Prostate gland (tissue), 2 donors: ENCODE data around the gene TSPOAP1. TPM values are rescaled to one million over a fixed set of nuclear protein-coding genes. Genes with fewer than 3 reads are reported as not detected.
A peak's percentile ranks its signal among the peaks of the same experiment; 100 is the strongest.

Experiments used
- DNase-seq: peaks from one replicate; pipeline ENCODE4 v3.0.0-alpha.2; 2019; ENCODE audit warnings: low spot score
- H3K27ac ChIP-seq, 2 donors: fragments of 200-600 bp; sonication (generic); 2 replicates each; pipeline ENCODE4 v1.5.1; 2017 to 2019
- H3K27me3 ChIP-seq: fragments of 200-600 bp; sonication (generic); replicated peaks from 2 replicates; pipeline ENCODE4 v1.5.1; 2019; ENCODE audit not compliant: insufficient read depth
- H3K36me3 ChIP-seq, 2 donors: fragments of 200-600 bp; sonication (generic); 1 replicate in 1 of 2; 2 replicates in 1 of 2; pipeline versions ENCODE4 v1.5.1 to v1.8.1; 2017 to 2019
- H3K4me1 ChIP-seq: fragments of 200-600 bp; sonication (generic); replicated peaks from 2 replicates; pipeline ENCODE4 v1.5.1; 2019
- H3K4me3 ChIP-seq, 2 donors: fragments of 200-600 bp; sonication (generic); 2 replicates each; pipeline ENCODE4 v1.5.1; 2017 to 2019
- H3K9me3 ChIP-seq: fragments of 200-600 bp; sonication (generic); 2 replicates; pipeline ENCODE4 v1.5.1; 2017
- POLR2A ChIP-seq: fragments of 450-650 bp; IDR thresholded peaks from one replicate; pipeline ENCODE4 v1.6.1; 2016; ENCODE audit warnings: antibody characterized with exemption, mild to moderate bottlenecking
- POLR2AphosphoS5 ChIP-seq: sonication (generic); formaldehyde crosslinking; IDR thresholded peaks from one replicate; pipeline ENCODE4 v1.6.1; 2017; ENCODE audit warnings: antibody characterized with exemption
- WGBS: methylation state at CpG from one replicate; pipeline ENCODE4 v1.1.5; 2018; 5-methylcytosine and 5-hydroxymethylcytosine counted together
- intact Hi-C: fragments of 100-400 bp; cut with DNase I; formaldehyde crosslinking; loops from one replicate; pipeline ENCODE4 v1.14.2; 2022
- total RNA-seq, 2 donors: library from RNA; depleted of rRNA; stranded (reverse); fragments of >200 nt; gene quantifications; one replicate each; pipeline ENCODE4 v1.1.0, GENCODE V29; 2016
- TF ChIP-seq, protein P1 (sequence below), 4 experiments: fragments of 200-600 bp in 2 of 4; fragments of 450-650 bp in 2 of 4; sonication (generic) in 2 of 4; IDR thresholded peaks; 1 replicate in 3 of 4; 2 replicates in 1 of 4; pipeline ENCODE4 v1.5.1; 2016 to 2019; ENCODE audit warnings: antibody characterized with exemption in 4 of 4, mild to moderate bottlenecking in 2 of 4, moderate library complexity in 2 of 4

The TSPOAP1 gene
- total RNA-seq, 2 donors from 2014 or later = 22.7 to 26.5 TPM

GRCh38 chr17:58327363-58328194, 1.0 kb downstream of the TSPOAP1 start:
- no peaks in the 10 kb centered on the region for H3K36me3 ChIP-seq
- no peaks in the 10 kb centered on the region for H3K9me3 ChIP-seq
- H3K4me3 ChIP-seq = no peak overlapping the region
- no peaks in the 10 kb centered on the region for H3K4me1 ChIP-seq
- H3K27ac ChIP-seq = no peak overlapping the region
- TF ChIP-seq, protein P1, sequence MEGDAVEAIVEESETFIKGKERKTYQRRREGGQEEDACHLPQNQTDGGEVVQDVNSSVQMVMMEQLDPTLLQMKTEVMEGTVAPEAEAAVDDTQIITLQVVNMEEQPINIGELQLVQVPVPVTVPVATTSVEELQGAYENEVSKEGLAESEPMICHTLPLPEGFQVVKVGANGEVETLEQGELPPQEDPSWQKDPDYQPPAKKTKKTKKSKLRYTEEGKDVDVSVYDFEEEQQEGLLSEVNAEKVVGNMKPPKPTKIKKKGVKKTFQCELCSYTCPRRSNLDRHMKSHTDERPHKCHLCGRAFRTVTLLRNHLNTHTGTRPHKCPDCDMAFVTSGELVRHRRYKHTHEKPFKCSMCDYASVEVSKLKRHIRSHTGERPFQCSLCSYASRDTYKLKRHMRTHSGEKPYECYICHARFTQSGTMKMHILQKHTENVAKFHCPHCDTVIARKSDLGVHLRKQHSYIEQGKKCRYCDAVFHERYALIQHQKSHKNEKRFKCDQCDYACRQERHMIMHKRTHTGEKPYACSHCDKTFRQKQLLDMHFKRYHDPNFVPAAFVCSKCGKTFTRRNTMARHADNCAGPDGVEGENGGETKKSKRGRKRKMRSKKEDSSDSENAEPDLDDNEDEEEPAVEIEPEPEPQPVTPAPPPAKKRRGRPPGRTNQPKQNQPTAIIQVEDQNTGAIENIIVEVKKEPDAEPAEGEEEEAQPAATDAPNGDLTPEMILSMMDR (IDR thresholded peaks at IDR 0.05) = no peak
- TF ChIP-seq POLR2AphosphoS5 (no peak), POLR2A (no peak)
- DNase-seq = no peak
- intact Hi-C loops = no loop called here
- WGBS = 71% methylated on average over 19 of the region's 19 CpGs
- H3K27me3 ChIP-seq = no peaks in the 10 kb centered on the region

DNA sequence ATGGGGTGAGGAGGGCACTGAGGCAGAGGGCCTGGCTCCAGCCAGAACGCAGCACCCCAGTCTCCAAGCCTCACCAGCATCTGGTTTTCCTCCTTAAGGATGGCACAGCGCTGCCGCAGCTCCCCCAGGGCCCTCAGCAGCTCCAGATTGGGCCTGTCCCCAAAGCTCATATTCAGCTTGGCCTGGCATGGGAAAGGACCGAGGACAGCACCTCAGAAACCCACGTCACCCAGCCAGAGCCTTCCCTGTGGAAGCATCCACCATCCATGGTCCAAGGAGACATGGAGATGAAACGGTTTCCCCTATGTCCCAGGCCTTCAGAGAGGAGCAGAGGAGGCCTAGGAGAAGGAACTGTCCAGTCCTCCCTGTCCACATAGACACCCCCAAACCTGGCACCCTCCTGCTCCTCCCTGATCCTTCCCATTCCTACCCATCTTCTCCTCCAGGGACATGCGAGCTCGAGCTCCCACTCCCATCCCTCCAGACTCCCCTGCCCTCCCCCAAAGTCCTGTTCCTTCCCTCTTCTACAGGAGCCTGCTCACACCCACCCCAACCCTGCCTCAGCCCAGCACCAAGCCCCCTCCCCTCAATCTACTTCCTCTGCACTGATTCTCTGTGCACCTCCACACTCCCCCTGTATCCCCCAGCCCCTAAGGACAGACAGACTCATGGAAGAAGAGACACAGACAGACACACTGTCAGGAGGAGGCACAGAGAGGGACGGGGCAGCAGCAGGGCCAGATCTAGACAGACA, 1.8 kb downstream of the TSPOAP1 start:
- no peak for DNase-seq
- Histone ChIP-seq H3K4me3 (no peak overlapping the region), H3K9me3 (no peaks in the 10 kb centered on the region), H3K4me1 (no peaks in the 10 kb centered on the region), H3K36me3 (no peaks in the 10 kb centered on the region), H3K27ac (no peak overlapping the region), H3K27me3 (no peaks in the 10 kb centered on the region)
- intact Hi-C loops = no loop called here
- TF ChIP-seq, protein P1 (IDR thresholded peaks at IDR 0.05) = no peak
- no peak for TF ChIP-seq POLR2A
- no peak for TF ChIP-seq POLR2AphosphoS5
- 86% methylated on average over 9 of the region's 9 CpGs for WGBS

- H3K9me3 ChIP-seq = no peaks in the 10 kb centered on the region
- H3K27ac ChIP-seq = no peak overlapping the region
- intact Hi-C loops = no loop called here
- H3K27me3 ChIP-seq = no peaks in the 10 kb centered on the region
- no peaks in the 10 kb centered on the region for H3K36me3 ChIP-seq
- H3K4me1 ChIP-seq = no peaks in the 10 kb centered on the region
- 86% methylated on average over 11 of the region's 11 CpGs for WGBS
- TF ChIP-seq POLR2AphosphoS5 = no peak
- TF ChIP-seq POLR2A = no peak
- TF ChIP-seq, protein P1 (IDR thresholded peaks at IDR 0.05) = no peak
- no peak for DNase-seq
- H3K4me3 ChIP-seq = no peak overlapping the region
Observed at GRCh38 chr17:58325976-58326468, 2.6 kb downstream of the TSPOAP1 start.

DNA sequence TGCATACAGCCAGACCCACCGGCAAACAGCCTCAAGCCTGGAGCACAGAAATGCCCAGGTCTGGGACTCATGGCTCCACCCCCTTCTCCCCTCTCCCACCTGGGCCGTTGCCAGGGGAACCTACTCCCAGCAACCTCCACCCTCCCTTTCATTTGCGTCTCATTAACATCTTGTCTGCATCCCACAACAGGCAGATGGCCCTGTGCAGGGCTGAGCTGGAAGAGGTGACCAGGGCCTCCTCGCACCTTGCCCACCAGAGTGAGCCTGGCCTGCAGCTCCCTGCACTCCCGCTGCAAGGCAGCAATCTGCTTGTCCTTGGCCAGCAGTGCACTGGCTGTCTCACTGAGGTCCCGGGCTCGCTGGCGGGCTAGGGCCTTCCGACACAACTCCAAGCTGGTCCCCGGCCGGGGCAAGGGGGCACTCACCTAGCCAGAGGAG, 3.3 kb downstream of the TSPOAP1 start:
- DNase-seq = no peak
- Histone ChIP-seq H3K4me3 (peak overlapping the region; percentile 64), H3K27ac (no peak overlapping the region), H3K36me3 (no peaks in the 10 kb centered on the region), H3K9me3 (no peaks in the 10 kb centered on the region), H3K4me1 (no peaks in the 10 kb centered on the region), H3K27me3 (no peaks in the 10 kb centered on the region)
- no peak for TF ChIP-seq POLR2A
- TF ChIP-seq, protein P1 (IDR thresholded peaks at IDR 0.05) = no peak
- TF ChIP-seq POLR2AphosphoS5 = no peak
- intact Hi-C loops = no loop called here
- 75% methylated on average over 11 of the region's 11 CpGs for WGBS
